ENCODE results near the gene SLC29A1.

GRCh38 chr6:44257753-44258324, 34.4 kb downstream of the SLC29A1 start:
- TF ChIP-seq, protein P1, sequence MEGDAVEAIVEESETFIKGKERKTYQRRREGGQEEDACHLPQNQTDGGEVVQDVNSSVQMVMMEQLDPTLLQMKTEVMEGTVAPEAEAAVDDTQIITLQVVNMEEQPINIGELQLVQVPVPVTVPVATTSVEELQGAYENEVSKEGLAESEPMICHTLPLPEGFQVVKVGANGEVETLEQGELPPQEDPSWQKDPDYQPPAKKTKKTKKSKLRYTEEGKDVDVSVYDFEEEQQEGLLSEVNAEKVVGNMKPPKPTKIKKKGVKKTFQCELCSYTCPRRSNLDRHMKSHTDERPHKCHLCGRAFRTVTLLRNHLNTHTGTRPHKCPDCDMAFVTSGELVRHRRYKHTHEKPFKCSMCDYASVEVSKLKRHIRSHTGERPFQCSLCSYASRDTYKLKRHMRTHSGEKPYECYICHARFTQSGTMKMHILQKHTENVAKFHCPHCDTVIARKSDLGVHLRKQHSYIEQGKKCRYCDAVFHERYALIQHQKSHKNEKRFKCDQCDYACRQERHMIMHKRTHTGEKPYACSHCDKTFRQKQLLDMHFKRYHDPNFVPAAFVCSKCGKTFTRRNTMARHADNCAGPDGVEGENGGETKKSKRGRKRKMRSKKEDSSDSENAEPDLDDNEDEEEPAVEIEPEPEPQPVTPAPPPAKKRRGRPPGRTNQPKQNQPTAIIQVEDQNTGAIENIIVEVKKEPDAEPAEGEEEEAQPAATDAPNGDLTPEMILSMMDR (IDR thresholded peaks at IDR 0.05; ENCODE audit: poor library complexity), result no peak
- TF ChIP-seq EZH2 (IDR thresholded peaks at IDR 0.05; ENCODE audit: borderline replicate concordance) (no peak), EZH2phosphoT487 (IDR thresholded peaks at IDR 0.05; ENCODE audit: low read depth, severe bottlenecking, unreplicated experiment) (no peak)
